Fibroblast of skin of right biceps (primary cell): ENCODE results near the gene WSCD1.

Source experiments
- DNase-seq: peaks from one replicate; pipeline ENCODE4 v3.0.0-alpha.2; 2013

The WSCD1 gene

GRCh38 chr17:6086603-6087400 lies 16.6 kb downstream of the WSCD1 start:
- DNase-seq = no peak

GRCh38 chr17:6088141-6088540 lies 18.0 kb downstream of the WSCD1 start:
- no peak for DNase-seq

GRCh38 chr17:6090253-6090652 lies 20.1 kb downstream of the WSCD1 start:
- no peak for DNase-seq

- no peak for DNase-seq
Measured at GRCh38 chr17:6092182-6092902, 22.2 kb downstream of the WSCD1 start.

- DNase-seq = no peak
Measured at GRCh38 chr17:6092903-6093468, 22.8 kb downstream of the WSCD1 start.

- no peak for DNase-seq
Measured at GRCh38 chr17:6094453-6094852, 24.3 kb downstream of the WSCD1 start.

- DNase-seq = no peak
Measured at GRCh38 chr17:6094926-6095325, 24.7 kb downstream of the WSCD1 start.

- DNase-seq = no peak
Measured at GRCh38 chr17:6095501-6095900, 25.3 kb downstream of the WSCD1 start.

GRCh38 chr17:6096201-6097004 lies 26.2 kb downstream of the WSCD1 start:
- no peak for DNase-seq

GRCh38 chr17:6097005-6097279 lies 26.8 kb downstream of the WSCD1 start:
- no peak for DNase-seq

- DNase-seq = no peak
Measured at GRCh38 chr17:6098050-6098822, 28.1 kb downstream of the WSCD1 start.

- no peak for DNase-seq
Measured at GRCh38 chr17:6098823-6099180, 28.6 kb downstream of the WSCD1 start.

- DNase-seq = no peak
Measured at GRCh38 chr17:6099492-6099891, 29.3 kb downstream of the WSCD1 start.

GRCh38 chr17:6100146-6100545 lies 30.0 kb downstream of the WSCD1 start:
- DNase-seq = no peak

GRCh38 chr17:6100891-6101500 lies 30.8 kb downstream of the WSCD1 start:
- no peak for DNase-seq

- DNase-seq = no peak
Measured at GRCh38 chr17:6101706-6102105, 31.5 kb downstream of the WSCD1 start.

- no peak for DNase-seq
Measured at GRCh38 chr17:6102615-6103014, 32.4 kb downstream of the WSCD1 start.

GRCh38 chr17:6104956-6105648 lies 34.9 kb downstream of the WSCD1 start:
- DNase-seq = no peak

GRCh38 chr17:6105649-6106007 lies 35.4 kb downstream of the WSCD1 start:
- no peak for DNase-seq

GRCh38 chr17:6106212-6106611 lies 36.0 kb downstream of the WSCD1 start:
- DNase-seq = no peak

GRCh38 chr17:6107791-6108190 lies 37.6 kb downstream of the WSCD1 start:
- DNase-seq = no peak

- no peak for DNase-seq
Measured at GRCh38 chr17:6108382-6108781, 38.2 kb downstream of the WSCD1 start.
